Esophagus squamous epithelium (tissue), 4 donors: ENCODE results near the gene HSD17B3.

Source experiments
- POLR2A ChIP-seq, 4 donors: fragments of 450-650 bp; IDR thresholded peaks; one replicate each; pipeline ENCODE4 v1.6.1; 2017; ENCODE audit warnings: antibody characterized with exemption in 4 of 4, mild to moderate bottlenecking in 4 of 4, moderate library complexity in 3 of 4
- TF ChIP-seq, protein P1 (sequence below), 6 experiments: fragments of 450-650 bp in 4 of 6; fragments of 200-600 bp in 2 of 6; sonication (generic) in 2 of 6; IDR thresholded peaks; one replicate each; pipeline ENCODE4 v1.5.1; 2016 to 2019; ENCODE audit warnings: antibody characterized with exemption in 6 of 6, mild to moderate bottlenecking in 4 of 6, moderate library complexity in 4 of 6

DNA sequence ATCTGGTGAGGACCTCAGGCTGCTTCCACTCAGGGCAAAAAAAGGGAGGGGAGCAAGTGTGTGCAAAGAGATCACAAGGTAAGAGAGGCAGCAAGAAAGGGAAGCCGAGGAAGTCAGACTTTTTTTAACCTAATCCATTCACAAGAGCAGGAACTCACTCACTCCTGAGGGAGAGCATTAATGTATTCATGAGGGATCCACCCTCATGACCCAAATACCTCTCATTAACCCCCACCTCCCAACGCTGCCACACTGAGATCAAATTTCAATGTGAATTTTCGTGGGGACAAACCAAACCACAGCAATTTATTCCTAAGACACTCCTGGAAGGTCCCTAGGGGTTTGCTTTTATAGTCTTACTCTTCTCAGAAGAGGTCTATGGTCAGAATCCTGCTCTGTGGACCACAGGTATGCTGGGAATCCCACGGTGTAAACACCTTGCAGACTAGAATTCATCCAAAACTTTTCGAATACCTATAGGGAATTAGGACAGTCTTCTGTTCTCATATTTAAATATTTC is 108.7 kb downstream of the HSD17B3 start:
- TF ChIP-seq, protein P1, sequence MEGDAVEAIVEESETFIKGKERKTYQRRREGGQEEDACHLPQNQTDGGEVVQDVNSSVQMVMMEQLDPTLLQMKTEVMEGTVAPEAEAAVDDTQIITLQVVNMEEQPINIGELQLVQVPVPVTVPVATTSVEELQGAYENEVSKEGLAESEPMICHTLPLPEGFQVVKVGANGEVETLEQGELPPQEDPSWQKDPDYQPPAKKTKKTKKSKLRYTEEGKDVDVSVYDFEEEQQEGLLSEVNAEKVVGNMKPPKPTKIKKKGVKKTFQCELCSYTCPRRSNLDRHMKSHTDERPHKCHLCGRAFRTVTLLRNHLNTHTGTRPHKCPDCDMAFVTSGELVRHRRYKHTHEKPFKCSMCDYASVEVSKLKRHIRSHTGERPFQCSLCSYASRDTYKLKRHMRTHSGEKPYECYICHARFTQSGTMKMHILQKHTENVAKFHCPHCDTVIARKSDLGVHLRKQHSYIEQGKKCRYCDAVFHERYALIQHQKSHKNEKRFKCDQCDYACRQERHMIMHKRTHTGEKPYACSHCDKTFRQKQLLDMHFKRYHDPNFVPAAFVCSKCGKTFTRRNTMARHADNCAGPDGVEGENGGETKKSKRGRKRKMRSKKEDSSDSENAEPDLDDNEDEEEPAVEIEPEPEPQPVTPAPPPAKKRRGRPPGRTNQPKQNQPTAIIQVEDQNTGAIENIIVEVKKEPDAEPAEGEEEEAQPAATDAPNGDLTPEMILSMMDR (IDR thresholded peaks at IDR 0.05), result no peak
- TF ChIP-seq POLR2A (IDR thresholded peaks at IDR 0.05), result no peak
